GM12873 (cell line): Measurements from ENCODE around the gene SLC25A15.
A peak's percentile ranks its signal among the peaks of the same experiment; 100 is the strongest.

Experiments used
- TF ChIP-seq, protein P1 (sequence below): IDR thresholded peaks from 2 replicates; pipeline ENCODE4 v1.5.1; 2012; ENCODE audit warnings: low read depth, mild to moderate bottlenecking, moderate library complexity, low read length, control low read depth; ENCODE audit not compliant: insufficient read depth; ENCODE audit errors: missing control alignments

The SLC25A15 gene

DNA sequence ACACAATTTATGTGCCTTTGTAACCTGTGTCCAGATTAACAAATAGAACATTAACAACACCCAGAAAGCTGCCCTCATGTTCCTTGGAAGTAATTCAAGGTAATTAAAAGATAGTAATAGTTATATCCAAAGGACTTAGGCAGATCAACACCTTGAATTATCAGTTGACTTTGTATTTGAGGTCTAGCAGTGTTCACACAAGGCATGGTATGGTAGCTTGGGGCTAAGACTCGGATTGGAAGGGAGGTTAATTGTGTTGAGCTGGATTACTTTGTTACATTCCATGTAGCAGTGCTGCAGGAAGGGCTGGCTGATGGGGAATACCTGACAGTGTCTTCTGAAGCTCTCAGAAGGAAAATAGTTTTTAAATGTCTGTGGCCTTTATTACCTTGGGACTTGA, 16.8 kb downstream of the SLC25A15 start:
- TF ChIP-seq, protein P1, sequence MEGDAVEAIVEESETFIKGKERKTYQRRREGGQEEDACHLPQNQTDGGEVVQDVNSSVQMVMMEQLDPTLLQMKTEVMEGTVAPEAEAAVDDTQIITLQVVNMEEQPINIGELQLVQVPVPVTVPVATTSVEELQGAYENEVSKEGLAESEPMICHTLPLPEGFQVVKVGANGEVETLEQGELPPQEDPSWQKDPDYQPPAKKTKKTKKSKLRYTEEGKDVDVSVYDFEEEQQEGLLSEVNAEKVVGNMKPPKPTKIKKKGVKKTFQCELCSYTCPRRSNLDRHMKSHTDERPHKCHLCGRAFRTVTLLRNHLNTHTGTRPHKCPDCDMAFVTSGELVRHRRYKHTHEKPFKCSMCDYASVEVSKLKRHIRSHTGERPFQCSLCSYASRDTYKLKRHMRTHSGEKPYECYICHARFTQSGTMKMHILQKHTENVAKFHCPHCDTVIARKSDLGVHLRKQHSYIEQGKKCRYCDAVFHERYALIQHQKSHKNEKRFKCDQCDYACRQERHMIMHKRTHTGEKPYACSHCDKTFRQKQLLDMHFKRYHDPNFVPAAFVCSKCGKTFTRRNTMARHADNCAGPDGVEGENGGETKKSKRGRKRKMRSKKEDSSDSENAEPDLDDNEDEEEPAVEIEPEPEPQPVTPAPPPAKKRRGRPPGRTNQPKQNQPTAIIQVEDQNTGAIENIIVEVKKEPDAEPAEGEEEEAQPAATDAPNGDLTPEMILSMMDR: no peak

DNA sequence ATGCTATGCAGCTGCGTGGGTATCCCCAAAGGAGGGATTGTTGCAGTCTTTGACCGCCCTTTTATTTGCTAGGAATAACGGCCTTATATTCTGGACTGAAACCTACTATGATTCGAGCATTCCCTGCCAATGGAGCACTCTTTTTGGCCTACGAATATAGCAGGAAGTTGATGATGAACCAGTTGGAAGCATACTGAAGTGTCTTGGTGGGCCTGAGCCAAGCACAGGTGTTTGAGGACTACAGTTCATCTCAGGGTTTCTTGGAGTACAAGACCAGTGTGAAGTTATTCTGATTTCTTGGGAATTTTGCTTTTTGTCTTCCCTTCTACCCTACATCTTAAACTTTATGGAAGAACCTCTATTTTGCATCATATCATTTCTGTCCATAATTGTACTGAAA, 20.1 kb downstream of the SLC25A15 start:
- TF ChIP-seq, protein P1: no peak

DNA sequence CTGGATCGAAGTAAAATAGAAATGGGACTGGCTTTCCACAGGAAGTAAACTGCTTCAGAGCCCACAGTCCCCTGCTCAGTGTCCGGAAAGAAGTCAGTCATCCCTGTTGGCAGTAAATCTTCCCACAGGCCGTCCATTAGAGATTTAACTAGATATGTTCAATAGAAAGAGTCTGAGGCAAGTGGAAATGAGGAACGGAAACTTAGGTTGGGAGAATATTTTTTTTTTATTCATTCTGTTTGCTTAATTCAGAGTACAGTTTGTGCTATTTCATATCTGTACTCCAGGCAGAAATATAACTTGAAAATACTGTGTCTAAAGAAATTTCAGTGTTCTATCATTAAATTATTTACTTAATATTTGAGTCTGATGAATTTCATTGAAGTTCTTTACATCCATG, 22.7 kb downstream of the SLC25A15 start:
- TF ChIP-seq, protein P1: no peak

DNA sequence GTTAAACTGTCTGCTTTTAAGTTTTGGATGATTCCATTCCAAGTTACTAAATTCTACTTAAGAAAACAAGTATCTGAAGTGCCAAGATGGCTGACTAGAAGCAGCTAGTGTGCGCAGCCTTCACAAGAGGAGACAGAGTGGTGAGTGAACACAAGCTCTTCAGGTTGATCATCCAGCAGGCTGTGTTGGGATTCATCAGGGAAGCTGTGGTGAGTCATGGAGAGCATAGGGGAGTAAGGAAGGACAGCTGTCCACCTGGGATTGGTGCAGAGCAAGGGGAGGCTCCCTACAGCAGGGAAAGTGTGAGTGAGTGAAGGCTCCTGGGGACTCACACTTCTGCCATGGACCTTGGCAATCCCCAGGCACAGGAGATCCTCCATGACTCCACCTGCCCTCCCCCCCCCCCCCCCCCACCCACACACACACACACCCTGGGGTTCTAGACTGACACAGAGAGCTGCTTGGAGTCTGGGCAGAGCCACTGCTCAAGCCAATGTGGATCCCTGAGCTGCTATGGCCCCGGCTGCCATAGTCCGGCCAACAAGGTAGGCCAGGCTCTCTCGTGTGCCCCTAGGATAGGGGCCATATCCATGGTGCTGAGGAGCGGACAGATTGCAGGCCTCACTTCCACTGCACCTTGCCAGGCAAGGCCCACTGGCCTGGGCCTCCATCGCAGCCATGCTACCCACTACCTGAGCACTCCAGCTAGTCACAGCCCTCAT, 23.5 kb downstream of the SLC25A15 start:
- TF ChIP-seq, protein P1: no peak

DNA sequence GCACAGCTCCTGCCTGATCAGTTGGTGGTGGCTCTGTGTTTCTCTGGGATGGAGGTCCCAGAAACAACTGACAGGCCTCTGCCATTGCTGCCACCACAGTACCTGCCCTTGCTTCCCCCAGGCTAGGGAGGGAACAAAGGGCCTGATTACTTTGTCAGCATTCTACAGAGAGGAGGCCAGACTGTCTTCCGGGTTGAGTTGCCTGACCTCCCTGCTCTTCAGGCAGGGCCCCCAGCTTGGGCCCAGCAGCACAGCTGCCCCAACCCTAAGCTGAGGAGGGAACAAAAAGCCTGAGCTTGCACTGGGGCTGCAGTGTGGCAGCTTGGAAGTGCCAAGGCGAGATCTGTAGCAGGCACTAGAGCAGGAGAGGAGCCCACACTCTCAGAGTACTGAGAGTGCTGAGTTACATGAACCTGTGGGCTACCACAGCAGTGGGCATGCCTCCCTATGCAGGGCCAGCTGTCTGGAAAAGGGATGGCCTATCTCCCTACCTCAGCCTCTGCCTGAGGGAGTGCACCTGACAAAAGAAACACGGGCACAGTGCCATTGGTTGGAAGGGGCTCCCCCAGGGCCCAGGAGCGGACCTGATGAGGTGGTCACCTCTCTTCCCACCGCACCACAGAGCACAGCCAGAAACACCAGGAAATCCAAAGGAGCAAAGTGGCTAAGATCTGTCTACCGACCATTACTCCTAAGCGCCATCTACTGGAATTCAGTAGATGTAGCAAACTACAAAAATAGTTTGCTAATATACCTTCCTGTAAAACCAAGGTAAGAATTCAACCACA, 24.4 kb downstream of the SLC25A15 start:
- TF ChIP-seq, protein P1: peak; percentile 76

DNA sequence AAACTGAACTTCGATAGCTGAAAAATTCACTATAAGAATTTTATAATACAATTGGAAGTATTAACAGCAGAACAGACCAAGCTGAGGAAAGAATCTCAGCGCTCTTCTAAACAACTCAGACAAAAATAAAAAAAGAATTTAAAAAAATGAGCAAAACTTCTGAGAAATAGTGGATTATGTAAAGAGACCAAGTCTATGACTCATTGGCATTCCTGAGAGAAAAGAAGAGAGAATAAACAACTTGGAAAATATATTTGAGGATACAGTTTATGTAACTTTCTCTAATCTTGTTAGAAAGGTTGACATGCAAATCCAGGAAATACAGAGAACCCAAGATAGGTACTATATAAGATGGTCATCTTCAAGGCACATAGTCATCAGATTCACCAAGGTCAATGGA, 25.4 kb downstream of the SLC25A15 start:
- TF ChIP-seq, protein P1: no peak

DNA sequence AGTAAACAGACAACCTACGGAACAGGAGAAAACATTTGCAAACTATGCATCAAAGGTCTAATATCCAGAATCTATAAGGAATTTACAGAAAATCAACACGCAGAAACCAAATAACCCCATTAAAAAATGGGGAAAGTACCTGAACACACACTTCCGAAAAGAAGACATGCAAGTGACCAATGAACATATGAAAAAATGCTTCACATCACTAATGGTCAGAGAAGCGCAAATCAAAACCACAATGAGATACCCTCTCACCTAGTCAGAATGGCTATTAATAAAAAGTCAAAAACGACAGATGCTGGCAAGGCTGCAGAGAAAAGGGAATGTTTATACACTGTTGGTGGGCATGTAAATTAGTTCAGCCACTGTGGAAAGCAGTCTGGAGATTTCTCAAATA, 29.5 kb downstream of the SLC25A15 start:
- TF ChIP-seq, protein P1: no peak
